Duodenal mucosa (tissue), 2 donors: Measurements from ENCODE around the gene USP28.
"Not testable (repeated sequence)": the region's sequence is repeated elsewhere in the genome, so short reads cannot be mapped to it uniquely, and the experiment has no call there.

ENCODE experiments used
- H3K27ac ChIP-seq: one replicate; pipeline ENCODE4 v1.7.0; 2013; ENCODE audit warnings: low read depth, low read length
- H3K27me3 ChIP-seq, 2 donors: one replicate each; pipeline ENCODE4 v1.7.0; 2013; ENCODE audit warnings: low read length in 2 of 2, control low read depth in 1 of 2; ENCODE audit not compliant: insufficient read depth in 2 of 2, control insufficient read depth in 1 of 2
- H3K36me3 ChIP-seq, 2 donors: one replicate each; pipeline ENCODE4 v1.7.0; 2013; ENCODE audit warnings: low read length in 2 of 2, control low read depth in 1 of 2; ENCODE audit not compliant: insufficient read depth in 2 of 2, control insufficient read depth in 1 of 2
- H3K4me1 ChIP-seq, 2 donors: one replicate each; pipeline ENCODE4 v1.7.0; 2013; ENCODE audit warnings: low read length in 2 of 2, control low read depth in 1 of 2; ENCODE audit not compliant: insufficient read depth in 2 of 2, control insufficient read depth in 1 of 2
- H3K4me3 ChIP-seq, 2 donors: one replicate each; pipeline ENCODE4 v1.7.0; 2013; ENCODE audit warnings: low read length in 2 of 2, low read depth in 1 of 2
- H3K9ac ChIP-seq, 2 donors: one replicate each; pipeline ENCODE4 v1.7.0; 2013; ENCODE audit warnings: low read length in 2 of 2, low read depth in 1 of 2
- H3K9me3 ChIP-seq, 2 donors: one replicate each; pipeline ENCODE4 v1.7.0; 2013; ENCODE audit warnings: low read length in 2 of 2, control low read depth in 1 of 2; ENCODE audit not compliant: control insufficient read depth in 1 of 2

The USP28 gene

GRCh38 chr11:113814181-113814580 is 61.2 kb downstream of the USP28 start:
- Histone ChIP-seq H3K4me3 (no peak overlapping the region), H3K36me3 (peaks cover 9 to 29% of the 10 kb centered on the region in 2 donors), H3K4me1 (no peaks in the 10 kb centered on the region), H3K9ac (no peak overlapping the region), H3K9me3 (no peaks in the 10 kb centered on the region), H3K27me3 (no peaks in the 10 kb centered on the region), H3K27ac (no peak overlapping the region)

- H3K27ac ChIP-seq: no peak overlapping the region
- H3K4me3 ChIP-seq: no peak overlapping the region
- H3K36me3 ChIP-seq: peaks cover 23 to 47% of the 10 kb centered on the region in 2 donors
- no peak overlapping the region for H3K9ac ChIP-seq
- no peaks in the 10 kb centered on the region for H3K27me3 ChIP-seq
- H3K9me3 ChIP-seq: no peaks in the 10 kb centered on the region
- H3K4me1 ChIP-seq: no peaks in the 10 kb centered on the region
Observed at GRCh38 chr11:113808931-113809330, 66.4 kb downstream of the USP28 start.

- H3K27ac ChIP-seq: no peak overlapping the region
- H3K4me1 ChIP-seq: no peaks in the 10 kb centered on the region
- H3K9ac ChIP-seq: no peak overlapping the region
- peaks cover 29 to 59% of the 10 kb centered on the region in 2 donors for H3K36me3 ChIP-seq
- no peaks in the 10 kb centered on the region for H3K9me3 ChIP-seq
- H3K4me3 ChIP-seq: no peak overlapping the region
- no peaks in the 10 kb centered on the region for H3K27me3 ChIP-seq
Observed at GRCh38 chr11:113806406-113806805, 69.0 kb downstream of the USP28 start.

- Histone ChIP-seq H3K27ac (no peak overlapping the region), H3K4me3 (no peak overlapping the region), H3K9ac (no peak overlapping the region), H3K9me3 (no peaks in the 10 kb centered on the region), H3K27me3 (no peaks in the 10 kb centered on the region), H3K36me3 (peaks cover 25 to 60% of the 10 kb centered on the region in 2 donors), H3K4me1 (no peaks in the 10 kb centered on the region)
Observed at GRCh38 chr11:113805640-113806039, 69.7 kb downstream of the USP28 start.

GRCh38 chr11:113802621-113803020 is 72.8 kb downstream of the USP28 start:
- Histone ChIP-seq H3K9me3 (no peaks in the 10 kb centered on the region), H3K36me3 (peaks cover 12 to 62% of the 10 kb centered on the region in 2 donors), H3K27me3 (no peaks in the 10 kb centered on the region), H3K4me1 (no peaks in the 10 kb centered on the region), H3K27ac (no peak overlapping the region), H3K4me3 (no peak overlapping the region), H3K9ac (no peak overlapping the region)

- no peaks in the 10 kb centered on the region for H3K9me3 ChIP-seq
- no peaks in the 10 kb centered on the region for H3K27me3 ChIP-seq
- H3K9ac ChIP-seq: no peak overlapping the region
- H3K4me3 ChIP-seq: no peak overlapping the region
- no peak overlapping the region for H3K27ac ChIP-seq
- H3K36me3 ChIP-seq: peaks cover 0 to 28% of the 10 kb centered on the region in 2 donors
- H3K4me1 ChIP-seq: no peaks in the 10 kb centered on the region
Observed at GRCh38 chr11:113796663-113797259, 78.6 kb downstream of the USP28 start.

- H3K4me1 ChIP-seq: no peaks in the 10 kb centered on the region
- H3K9ac ChIP-seq: no peak overlapping the region
- H3K9me3 ChIP-seq: no peaks in the 10 kb centered on the region
- H3K4me3 ChIP-seq: no peak overlapping the region
- H3K36me3 ChIP-seq: no peaks in the 10 kb centered on the region
- H3K27ac ChIP-seq: no peak overlapping the region
- H3K27me3 ChIP-seq: no peaks in the 10 kb centered on the region
Observed at GRCh38 chr11:113789675-113790320, 85.6 kb downstream of the USP28 start.

GRCh38 chr11:113789016-113789415 is 86.4 kb downstream of the USP28 start:
- not testable (repeated sequence) for H3K4me3 ChIP-seq, H3K27ac ChIP-seq, H3K9me3 ChIP-seq, H3K36me3 ChIP-seq, H3K4me1 ChIP-seq, H3K27me3 ChIP-seq, H3K9ac ChIP-seq

- Histone ChIP-seq H3K27me3 (peaks cover 0 to 3% of the 10 kb centered on the region in 2 donors), H3K9me3 (no peaks in the 10 kb centered on the region), H3K36me3 (no peaks in the 10 kb centered on the region), H3K4me3 (no peak overlapping the region), H3K9ac (no peak overlapping the region), H3K27ac (no peak overlapping the region), H3K4me1 (peaks cover 0 to 3% of the 10 kb centered on the region in 2 donors)
Observed at GRCh38 chr11:113782134-113782533, 93.2 kb downstream of the USP28 start.

- no peaks in the 10 kb centered on the region for H3K9me3 ChIP-seq
- H3K9ac ChIP-seq: no peak overlapping the region
- H3K4me3 ChIP-seq: no peak overlapping the region
- peaks cover 0 to 3% of the 10 kb centered on the region in 2 donors for H3K27me3 ChIP-seq
- H3K27ac ChIP-seq: no peak overlapping the region
- H3K36me3 ChIP-seq: no peaks in the 10 kb centered on the region
- peaks cover 0 to 3% of the 10 kb centered on the region in 2 donors for H3K4me1 ChIP-seq
Observed at GRCh38 chr11:113781682-113782081, 93.7 kb downstream of the USP28 start.
